Raji (cell line): ENCODE results near the gene GPRC5A.

Experiments used
- POLR2A ChIP-seq: IDR thresholded peaks from 2 replicates; pipeline ENCODE4 v1.6.1; 2011; ENCODE audit warnings: low read depth, low read length, control low read depth; ENCODE audit not compliant: insufficient read depth

The GPRC5A gene, protein sequence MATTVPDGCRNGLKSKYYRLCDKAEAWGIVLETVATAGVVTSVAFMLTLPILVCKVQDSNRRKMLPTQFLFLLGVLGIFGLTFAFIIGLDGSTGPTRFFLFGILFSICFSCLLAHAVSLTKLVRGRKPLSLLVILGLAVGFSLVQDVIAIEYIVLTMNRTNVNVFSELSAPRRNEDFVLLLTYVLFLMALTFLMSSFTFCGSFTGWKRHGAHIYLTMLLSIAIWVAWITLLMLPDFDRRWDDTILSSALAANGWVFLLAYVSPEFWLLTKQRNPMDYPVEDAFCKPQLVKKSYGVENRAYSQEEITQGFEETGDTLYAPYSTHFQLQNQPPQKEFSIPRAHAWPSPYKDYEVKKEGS

DNA sequence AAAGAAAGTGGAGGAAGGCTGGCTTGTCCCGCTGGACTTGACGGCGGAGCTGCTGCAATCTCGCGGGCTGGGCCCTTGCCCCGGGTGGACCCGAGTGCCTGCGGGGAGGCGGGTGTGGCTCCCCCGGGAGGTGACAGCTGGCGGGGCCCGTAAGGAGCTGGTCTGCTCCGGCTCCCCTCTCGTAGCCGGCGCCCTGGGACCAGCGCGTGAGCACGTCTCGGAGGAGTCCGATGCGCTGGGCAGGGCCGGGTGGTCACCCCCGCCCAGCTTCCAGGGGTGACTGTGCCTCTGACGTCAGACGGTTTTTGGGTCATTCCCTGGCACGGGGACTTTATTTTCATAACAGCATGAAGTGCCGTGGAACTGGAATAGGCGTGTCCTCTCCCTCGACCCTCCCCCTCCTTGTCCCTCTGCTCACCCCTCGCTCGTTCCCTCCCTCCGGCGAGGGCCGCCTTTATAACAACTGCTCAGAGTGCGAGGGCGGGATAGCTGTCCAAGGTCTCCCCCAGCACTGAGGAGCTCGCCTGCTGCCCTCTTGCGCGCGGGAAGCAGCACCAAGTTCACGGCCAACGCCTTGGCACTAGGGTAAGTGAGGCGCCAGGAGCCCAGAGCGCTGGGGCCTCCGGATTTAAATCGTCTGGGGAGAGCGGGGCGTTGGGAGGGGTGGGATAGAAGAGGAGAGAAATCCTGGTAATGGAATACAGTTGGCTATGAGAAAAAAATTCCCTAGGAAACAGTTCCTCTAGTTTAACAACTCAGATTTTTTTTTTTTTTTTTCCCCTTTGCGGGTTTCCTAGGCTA, at the start of gene GPRC5A:
TSS of gene GPRC5A (plus strand) at position 483 of the 801 bp plus-strand sequence. CDS start 16,688 bp downstream, outside the sequence.
- TF ChIP-seq POLR2A: no peak

GRCh38 chr12:12845794-12846243, 45.5 kb upstream of the GPRC5A start:
- no peak for TF ChIP-seq POLR2A

DNA sequence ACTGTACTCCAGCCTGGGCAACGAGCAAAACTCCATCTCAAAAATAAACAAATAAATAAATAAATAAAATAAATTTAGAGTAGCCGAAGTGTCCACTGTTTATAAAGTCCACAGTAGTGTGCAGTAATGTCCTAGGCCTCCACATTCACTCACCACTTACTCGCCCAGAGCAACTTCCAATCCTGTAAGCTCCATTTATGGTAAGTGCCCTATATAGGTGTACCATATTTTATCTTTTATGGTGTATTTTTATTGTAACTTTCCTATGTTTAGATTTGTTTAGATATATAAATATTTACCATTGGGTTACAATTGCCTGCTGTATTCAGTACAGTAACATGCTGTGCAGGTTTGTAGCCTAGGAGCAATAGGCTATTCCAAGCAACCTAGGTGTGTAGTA, 37.9 kb upstream of the GPRC5A start:
- no peak for TF ChIP-seq POLR2A

DNA sequence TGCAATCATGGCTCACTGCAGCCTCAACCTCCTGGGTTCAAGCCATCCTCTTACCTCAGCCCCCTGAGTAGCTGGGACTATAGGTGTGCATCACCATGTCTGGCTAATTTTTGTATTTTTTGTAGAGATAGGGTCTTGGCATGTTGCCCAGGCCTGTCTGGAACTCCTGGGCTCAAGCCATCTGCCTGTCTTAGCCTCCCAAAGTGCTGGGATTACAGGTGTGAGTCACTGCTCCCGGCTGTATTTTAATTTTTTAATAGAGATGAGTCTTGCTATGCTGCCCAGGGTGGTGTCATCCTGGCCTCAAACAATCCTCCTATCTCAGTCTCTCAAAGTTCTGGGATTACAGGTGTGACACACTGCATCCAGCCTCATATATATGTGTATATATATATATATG, 31.7 kb upstream of the GPRC5A start:
- no peak for TF ChIP-seq POLR2A

DNA sequence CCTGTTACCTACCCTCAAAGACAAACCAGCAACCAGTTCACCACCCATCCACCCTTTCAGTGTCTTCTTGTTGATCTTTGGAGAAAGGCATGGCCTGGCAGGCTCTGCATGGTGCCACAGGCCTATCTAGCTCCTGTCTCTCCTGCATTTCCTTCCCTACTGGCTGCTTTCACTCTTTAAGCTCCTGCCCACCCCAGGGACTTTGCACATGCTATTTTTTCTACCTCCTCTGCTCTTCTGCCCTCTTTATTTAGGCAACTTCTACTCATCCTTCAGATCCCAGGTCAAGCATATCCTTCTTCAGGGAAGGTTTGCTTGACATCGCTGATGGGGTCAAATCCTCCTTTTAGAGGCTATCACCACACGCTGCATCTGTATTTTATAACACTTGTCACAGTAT, 27.1 kb upstream of the GPRC5A start:
- TF ChIP-seq POLR2A: no peak

GRCh38 chr12:12868477-12869235, 22.7 kb upstream of the GPRC5A start:
- TF ChIP-seq POLR2A: no peak

GRCh38 chr12:12870465-12870864, 20.9 kb upstream of the GPRC5A start:
- TF ChIP-seq POLR2A: no peak

DNA sequence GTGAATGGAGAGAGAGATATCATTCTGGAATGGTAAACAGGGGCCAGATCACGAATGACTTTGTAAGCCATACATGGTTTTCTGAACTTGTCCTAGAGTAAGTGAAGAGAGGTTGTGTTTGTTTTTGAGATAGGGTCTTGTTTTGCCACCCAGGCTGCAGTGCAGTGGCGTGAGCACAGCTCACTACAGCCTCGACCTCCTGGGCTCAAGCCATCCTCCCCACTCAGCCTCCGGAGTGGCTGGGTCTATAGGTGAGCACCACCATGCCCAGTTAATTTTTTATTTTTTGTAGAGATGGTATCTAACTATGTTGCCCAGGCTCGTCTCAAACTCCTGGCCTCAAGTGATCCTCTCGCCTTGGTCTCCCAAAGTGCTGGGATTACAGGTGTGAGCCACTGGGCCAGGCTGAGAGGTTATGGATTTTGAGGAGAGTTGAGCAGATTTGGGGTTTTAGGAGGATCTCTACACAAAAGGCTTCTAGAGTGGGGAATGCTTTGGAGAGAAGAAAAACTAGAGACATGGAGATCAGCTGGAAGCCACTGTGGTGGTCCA, 19.7 kb upstream of the GPRC5A start:
- no peak for TF ChIP-seq POLR2A

DNA sequence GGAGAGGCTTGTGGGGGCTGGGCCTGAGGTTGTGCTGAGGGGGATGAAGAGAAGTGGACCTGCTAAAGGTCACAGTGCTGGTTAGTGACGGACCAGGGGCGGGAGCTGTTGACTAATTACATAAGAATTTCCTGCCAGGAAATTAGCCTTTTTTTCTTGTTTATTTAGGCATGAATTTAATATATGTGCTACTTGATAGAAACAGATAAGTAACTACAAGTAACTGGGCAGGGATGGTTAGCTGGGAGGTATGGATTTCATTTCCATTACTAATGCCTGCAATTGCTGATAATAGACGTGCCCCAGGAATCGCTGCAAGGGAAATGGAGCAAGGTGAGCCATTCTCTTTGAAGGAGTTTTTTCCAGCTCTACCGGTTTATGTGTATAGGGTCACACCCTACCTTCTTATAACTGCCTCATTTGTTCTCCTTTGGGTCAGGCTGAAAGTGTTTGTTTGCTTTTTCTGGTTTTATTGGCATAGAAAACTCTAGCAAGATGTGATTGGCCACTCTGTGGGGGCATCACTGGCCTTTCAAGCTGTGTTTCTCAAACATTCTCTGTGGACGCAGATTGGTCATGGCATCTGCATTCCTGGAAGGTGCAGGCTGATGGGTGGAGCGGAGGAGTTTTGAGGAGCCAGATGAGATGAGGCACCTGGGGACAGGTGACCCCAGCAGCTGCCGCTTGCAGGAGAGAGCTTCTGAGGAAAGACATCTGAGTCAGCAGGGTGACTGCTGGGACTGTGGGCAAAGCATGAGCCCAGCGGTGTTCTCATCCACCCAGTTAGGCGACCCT, 19.0 kb upstream of the GPRC5A start:
- TF ChIP-seq POLR2A: no peak

- TF ChIP-seq POLR2A: no peak
These were observed 18.5 kb upstream of the GPRC5A start for GRCh38 chr12:12872934-12873275.

GRCh38 chr12:12874029-12874428, 17.3 kb upstream of the GPRC5A start:
- no peak for TF ChIP-seq POLR2A

- no peak for TF ChIP-seq POLR2A
These were observed 14.1 kb upstream of the GPRC5A start for GRCh38 chr12:12877153-12877768.

- no peak for TF ChIP-seq POLR2A
These were observed 13.4 kb upstream of the GPRC5A start for GRCh38 chr12:12877781-12878455.
